ENCODE measurements around the gene ACP4.

Gene ACP4

DNA sequence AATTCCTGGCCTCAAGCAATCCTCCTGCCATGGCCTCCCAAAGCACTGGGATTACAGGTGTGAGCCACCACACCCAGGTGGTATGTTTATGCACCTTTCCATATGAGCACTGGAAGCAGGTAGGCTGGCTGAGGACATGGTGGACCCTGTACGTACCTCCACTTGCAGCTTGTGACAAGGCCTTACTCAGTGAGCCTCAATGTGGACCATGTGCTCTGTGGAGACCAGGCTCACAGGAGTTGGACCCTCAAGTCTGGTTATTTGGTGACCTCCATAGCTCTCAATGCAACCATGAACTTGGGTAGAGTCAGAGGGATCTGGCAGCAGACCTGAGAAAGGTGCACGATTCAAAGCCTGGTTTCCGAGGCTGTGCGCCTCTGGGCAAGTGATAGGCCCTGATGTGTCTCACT lies 5.5 kb downstream of the ACP4 start:
- DNase-seq (ENCODE audit: low read depth), result peak; percentile 6

DNA sequence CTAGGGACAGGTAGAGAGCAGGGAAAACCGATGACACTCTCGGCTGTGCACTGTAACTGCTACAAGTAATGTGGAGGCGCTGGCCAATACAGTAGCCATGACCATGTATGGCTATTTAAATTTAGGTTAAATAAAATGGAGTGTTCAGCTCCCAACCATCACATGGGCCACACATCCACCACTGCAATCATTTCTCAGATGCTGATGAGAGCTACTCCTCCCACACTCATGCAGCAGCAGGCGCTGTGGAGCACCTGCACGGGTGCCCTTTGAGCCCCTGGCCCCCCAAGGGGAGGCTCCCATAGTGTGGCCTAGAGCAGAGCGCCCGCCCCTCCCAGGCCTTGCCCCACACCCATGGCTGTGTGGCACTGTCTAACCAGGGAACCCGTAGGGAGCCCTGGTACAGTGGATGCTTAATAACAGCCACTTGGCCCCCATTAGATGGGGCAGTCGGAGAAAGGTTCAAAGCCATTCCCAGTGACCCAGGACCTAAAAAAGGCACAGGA lies 6.0 kb downstream of the ACP4 start:
- TF ChIP-seq, protein P1, sequence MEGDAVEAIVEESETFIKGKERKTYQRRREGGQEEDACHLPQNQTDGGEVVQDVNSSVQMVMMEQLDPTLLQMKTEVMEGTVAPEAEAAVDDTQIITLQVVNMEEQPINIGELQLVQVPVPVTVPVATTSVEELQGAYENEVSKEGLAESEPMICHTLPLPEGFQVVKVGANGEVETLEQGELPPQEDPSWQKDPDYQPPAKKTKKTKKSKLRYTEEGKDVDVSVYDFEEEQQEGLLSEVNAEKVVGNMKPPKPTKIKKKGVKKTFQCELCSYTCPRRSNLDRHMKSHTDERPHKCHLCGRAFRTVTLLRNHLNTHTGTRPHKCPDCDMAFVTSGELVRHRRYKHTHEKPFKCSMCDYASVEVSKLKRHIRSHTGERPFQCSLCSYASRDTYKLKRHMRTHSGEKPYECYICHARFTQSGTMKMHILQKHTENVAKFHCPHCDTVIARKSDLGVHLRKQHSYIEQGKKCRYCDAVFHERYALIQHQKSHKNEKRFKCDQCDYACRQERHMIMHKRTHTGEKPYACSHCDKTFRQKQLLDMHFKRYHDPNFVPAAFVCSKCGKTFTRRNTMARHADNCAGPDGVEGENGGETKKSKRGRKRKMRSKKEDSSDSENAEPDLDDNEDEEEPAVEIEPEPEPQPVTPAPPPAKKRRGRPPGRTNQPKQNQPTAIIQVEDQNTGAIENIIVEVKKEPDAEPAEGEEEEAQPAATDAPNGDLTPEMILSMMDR (conservative IDR thresholded peaks at IDR 0.05; ENCODE audit: control insufficient read depth, insufficient read depth, low read depth, low read length), result no peak
- DNase-seq (ENCODE audit: low read depth), result no peak

More for the DNA sequence above, 5.5 kb downstream of the ACP4 start:
- H3K4me3 ChIP-seq (ENCODE audit: control insufficient read depth, low read depth, low read length), result no peak overlapping the region
- TF ChIP-seq, protein P1 (conservative IDR thresholded peaks at IDR 0.05; ENCODE audit: control insufficient read depth, insufficient read depth, low read depth, low read length), result no peak

DNA sequence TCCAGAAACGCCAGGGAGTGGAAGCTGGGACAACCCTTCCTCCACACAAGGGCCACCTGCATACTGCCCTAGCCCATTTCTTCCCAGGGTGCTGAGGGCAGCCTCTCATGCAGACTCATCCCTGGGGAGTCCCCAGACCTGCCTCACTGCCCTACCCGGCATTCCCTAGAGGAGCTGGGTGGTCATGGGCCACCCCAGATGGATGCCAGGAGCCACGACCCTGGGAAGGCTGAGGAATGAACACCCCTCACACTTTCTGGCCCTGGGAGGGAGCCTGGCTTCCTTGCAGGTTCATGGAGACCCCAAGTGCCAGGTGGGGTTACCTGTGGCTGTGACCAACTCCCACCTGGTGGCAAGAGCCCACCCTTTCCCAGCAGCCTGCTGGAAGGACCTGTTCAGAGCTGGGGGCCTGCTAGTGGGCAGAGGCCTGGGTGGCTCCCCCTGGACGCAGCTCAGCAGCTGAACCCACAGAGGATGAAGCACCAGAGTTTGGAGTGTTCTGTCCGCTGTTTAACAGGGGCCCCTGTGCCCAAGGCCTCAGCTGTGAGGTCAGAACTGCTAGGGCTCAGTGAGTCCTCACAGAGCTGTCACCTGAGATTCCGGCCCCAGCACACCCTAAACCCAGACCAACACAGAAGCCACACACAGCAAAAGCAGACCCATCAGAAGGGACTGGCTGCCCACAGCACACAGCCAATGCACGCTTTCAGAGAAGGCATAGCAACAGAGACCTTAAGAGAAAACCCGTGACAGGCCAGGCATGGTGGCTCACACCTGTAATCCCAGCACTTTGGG lies 6.6 kb downstream of the ACP4 start:
- TF ChIP-seq, protein P1 (conservative IDR thresholded peaks at IDR 0.05; ENCODE audit: control insufficient read depth, insufficient read depth, low read depth, low read length), result no peak
- H3K4me3 ChIP-seq (ENCODE audit: control insufficient read depth, low read depth, low read length), result no peak overlapping the region
- DNase-seq (ENCODE audit: low read depth), result no peak

More for the DNA sequence above, 6.0 kb downstream of the ACP4 start:
- H3K4me3 ChIP-seq (ENCODE audit: control insufficient read depth, low read depth, low read length), result no peak overlapping the region

DNA sequence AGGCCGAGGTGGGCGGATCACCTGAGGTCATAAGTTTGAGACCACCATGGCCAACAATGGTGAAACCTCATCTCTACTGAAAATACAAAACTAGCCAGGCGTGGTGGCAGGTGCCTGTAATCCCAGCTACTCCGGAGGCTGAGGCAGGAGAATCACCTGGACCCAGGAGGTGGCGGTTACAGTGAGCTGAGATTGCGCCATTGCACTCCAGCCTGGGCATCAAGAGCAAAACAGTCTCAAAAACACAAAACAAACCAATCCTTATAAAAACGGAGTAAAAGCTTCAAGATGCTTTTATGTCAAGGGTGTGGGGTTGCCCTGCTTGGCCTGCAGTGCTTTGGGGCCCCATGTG lies 7.2 kb downstream of the ACP4 start:
- H3K4me3 ChIP-seq (ENCODE audit: control insufficient read depth, low read depth, low read length), result no peak overlapping the region
- no peak for DNase-seq (ENCODE audit: low read depth)
- TF ChIP-seq, protein P1 (conservative IDR thresholded peaks at IDR 0.05; ENCODE audit: control insufficient read depth, insufficient read depth, low read depth, low read length), result no peak

DNA sequence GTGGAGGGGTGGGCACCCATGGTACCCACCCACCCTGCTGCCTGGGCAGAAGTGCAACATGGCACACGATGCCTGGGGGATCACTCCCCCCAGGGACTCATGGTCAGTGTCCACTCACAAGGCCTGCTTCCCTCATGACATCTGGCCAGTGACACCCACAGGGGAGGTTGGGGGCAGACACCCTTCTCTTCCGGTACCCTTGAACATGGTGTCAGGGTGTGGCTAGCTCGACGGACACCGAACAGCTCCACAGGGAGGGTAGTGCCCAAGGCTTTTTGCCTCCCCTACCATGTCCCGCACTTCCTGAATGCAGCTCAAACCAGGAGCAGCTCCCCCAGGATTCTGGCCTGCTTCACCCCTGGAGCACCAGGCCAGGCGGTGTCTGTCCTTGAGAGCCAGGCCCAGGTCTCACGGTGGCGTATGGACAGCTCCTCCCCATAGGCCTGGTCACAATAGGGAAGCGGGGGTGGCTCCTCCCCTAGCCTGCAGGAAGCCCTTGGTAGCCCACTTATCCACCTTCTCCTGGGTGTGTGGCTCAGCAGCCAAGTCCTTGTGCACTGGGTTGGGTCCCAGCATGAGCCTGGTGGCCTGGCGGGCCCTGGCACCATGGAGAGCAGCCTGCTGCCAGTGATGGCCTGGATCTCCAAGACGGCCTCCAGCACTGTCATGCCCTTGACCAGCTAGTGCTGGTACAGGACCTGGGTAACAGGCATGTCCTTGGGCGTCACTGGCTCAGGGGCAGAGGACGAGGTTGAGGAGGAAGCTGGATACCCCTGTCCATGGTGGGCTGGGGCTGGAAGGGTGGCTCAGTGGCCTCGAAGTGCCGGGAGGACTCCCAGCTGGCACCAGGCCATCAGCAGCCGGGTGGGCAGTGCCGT lies 7.8 kb downstream of the ACP4 start:
- H3K4me3 ChIP-seq (ENCODE audit: control insufficient read depth, low read depth, low read length), result no peak overlapping the region
- DNase-seq (ENCODE audit: low read depth), result no peak
- TF ChIP-seq, protein P1 (conservative IDR thresholded peaks at IDR 0.05; ENCODE audit: control insufficient read depth, insufficient read depth, low read depth, low read length), result no peak

DNA sequence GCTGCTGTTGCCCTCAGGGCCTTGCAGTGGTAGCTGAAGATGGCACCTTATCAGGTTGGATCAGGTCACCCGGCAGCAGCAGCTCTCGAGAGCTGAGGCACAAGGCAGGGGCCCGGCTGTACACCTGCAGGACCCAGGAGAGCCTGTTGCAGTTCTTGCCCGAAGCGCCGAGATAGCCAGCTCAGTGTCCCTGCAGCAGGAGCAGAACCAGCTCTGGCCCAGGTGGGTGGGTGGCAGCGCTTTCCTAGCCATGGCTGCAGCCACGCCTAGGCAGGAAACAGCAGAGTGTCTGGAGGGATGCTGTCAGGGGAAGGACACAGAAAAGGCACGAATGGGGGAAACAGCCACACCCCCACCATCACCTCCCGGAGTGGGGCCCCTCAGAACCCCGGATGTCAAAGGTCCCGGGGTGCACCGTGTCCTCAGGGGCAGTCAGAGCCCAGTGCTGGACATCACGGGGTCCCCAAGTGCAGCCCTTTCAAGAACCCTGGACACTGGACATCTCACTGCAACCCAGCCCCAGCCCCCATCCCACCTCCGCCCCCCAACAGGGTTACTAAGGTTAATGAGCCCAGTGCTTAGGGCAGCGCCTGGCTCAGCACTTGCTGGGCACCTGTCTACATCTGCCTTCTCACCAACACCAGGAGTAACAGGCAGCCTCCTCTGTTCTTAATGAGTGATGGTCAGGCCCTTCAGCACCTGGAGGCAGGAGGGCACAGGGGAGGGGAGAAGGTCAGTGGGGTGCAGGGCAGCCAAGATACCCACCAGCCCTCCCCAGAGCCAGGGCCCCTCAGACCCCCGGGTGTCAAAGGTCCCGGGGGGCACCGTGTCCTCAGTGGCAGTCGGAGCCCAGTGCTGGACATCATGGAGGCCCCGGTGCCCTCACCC lies 8.7 kb downstream of the ACP4 start:
- TF ChIP-seq, protein P1 (conservative IDR thresholded peaks at IDR 0.05; ENCODE audit: control insufficient read depth, insufficient read depth, low read depth, low read length), result no peak
- DNase-seq (ENCODE audit: low read depth), result no peak
- H3K4me3 ChIP-seq (ENCODE audit: control insufficient read depth, low read depth, low read length), result no peak overlapping the region
